SU-DHL-6 (cell line): ENCODE data around the gene APOL1.
"Not testable (repeated sequence)": the region's sequence is repeated elsewhere in the genome, so short reads cannot be mapped to it uniquely, and the experiment has no call there.

ENCODE experiments used
- H2AFZ ChIP-seq: fragments of 200-600 bp; sonication (generic); 2 replicates; pipeline ENCODE4 v1.6.1; 2014; ENCODE audit warnings: low read depth, mild to moderate bottlenecking, moderate library complexity, mixed read lengths, antibody characterized with exemption, low read length; ENCODE audit not compliant: severe bottlenecking
- H3F3A ChIP-seq: fragments of 200-600 bp; shearing (Covaris generic); 2 replicates; pipeline ENCODE4 v1.6.0; 2016; ENCODE audit warnings: antibody characterized with exemption, mild to moderate bottlenecking; ENCODE audit not compliant: insufficient read depth
- H3K27ac ChIP-seq: fragments of 200-600 bp; sonication (generic); 2 replicates; pipeline ENCODE4 v1.5.1; 2016; ENCODE audit warnings: low read depth, mild to moderate bottlenecking, low read length, moderate library complexity, mixed read lengths
- H3K27me3 ChIP-seq: fragments of 200-600 bp; sonication (generic), shearing (Covaris generic); 2 replicates; pipeline ENCODE4 v1.6.0; 2014; ENCODE audit warnings: mild to moderate bottlenecking, low read length
- H3K36me3 ChIP-seq: fragments of 200-600 bp; sonication (generic); 2 replicates; pipeline ENCODE4 v1.6.1; 2014; ENCODE audit warnings: mild to moderate bottlenecking, low read length, mixed read lengths
- H3K4me2 ChIP-seq: fragments of 300-600, 200-600 bp; shearing (Covaris generic), sonication (generic); 2 replicates; pipeline ENCODE4 v1.6.0; 2014; ENCODE audit warnings: low read length, low read depth, mild to moderate bottlenecking; ENCODE audit not compliant: poor library complexity, severe bottlenecking
- H3K4me3 ChIP-seq: fragments of 200-600 bp; sonication (generic); 2 replicates; pipeline ENCODE4 v1.5.1; 2014; ENCODE audit warnings: antibody characterized with exemption, low read length, mild to moderate bottlenecking, mixed read lengths; ENCODE audit not compliant: insufficient read depth, poor library complexity, severe bottlenecking
- H3K79me2 ChIP-seq: fragments of 200-600 bp; sonication (generic); 2 replicates; pipeline ENCODE4 v1.6.1; 2014; ENCODE audit warnings: mild to moderate bottlenecking, low read length, moderate library complexity; ENCODE audit not compliant: insufficient read depth
- H3K9ac ChIP-seq: fragments of 200-600 bp; sonication (generic); 2 replicates; pipeline ENCODE4 v1.7.0; 2014; ENCODE audit warnings: mild to moderate bottlenecking, low read length
- H3K9me2 ChIP-seq: fragments of 200-600 bp; sonication (generic); replicated peaks from 2 replicates; pipeline ENCODE4 v1.6.1; 2014; ENCODE audit warnings: low read length; ENCODE audit not compliant: insufficient read depth
- H3K9me3 ChIP-seq: fragments of 200-600 bp; sonication (generic); 2 replicates; pipeline ENCODE4 v1.6.1; 2014; ENCODE audit warnings: low read length, mixed read lengths; ENCODE audit not compliant: insufficient read depth
- H4K20me1 ChIP-seq: fragments of 200-600 bp; sonication (generic); 2 replicates; pipeline ENCODE4 v1.6.1; 2014; ENCODE audit warnings: low read depth, mild to moderate bottlenecking, antibody characterized with exemption, low read length, moderate library complexity, mixed read lengths
- CTCF ChIP-seq: fragments of 200-600 bp; sonication (generic); IDR thresholded peaks from one replicate; pipeline ENCODE4 v1.5.1; 2017; ENCODE audit warnings: antibody characterized with exemption, mild to moderate bottlenecking, low read length, moderate library complexity; ENCODE audit not compliant: insufficient read depth, poor library complexity, severe bottlenecking
- EZH2phosphoT487 ChIP-seq: fragments of 200-600 bp; sonication (generic), shearing (Covaris generic); conservative IDR thresholded peaks from 2 replicates; pipeline ENCODE4 v1.6.1; 2018; ENCODE audit warnings: mild to moderate bottlenecking, antibody characterized with exemption, low read length, moderate library complexity, mixed read lengths

Gene APOL1

GRCh38 chr22:36252754-36253522 lies at the start of gene APOL1:
Gene APOL1 (plus strand): TSS chr22:36253133. CDS start chr22:36254956, 1,823 bp downstream.
- Histone ChIP-seq H3K27ac (no peak within 1 kb of the TSS), H3K79me2 (no peaks in the 10 kb centered on the region), H3K9ac (no peak within 1 kb of the TSS), H4K20me1 (no peaks in the 10 kb centered on the region), H3K4me2 (no peak within 1 kb of the TSS), H3K9me2 (no peaks in the 10 kb centered on the region), H2AFZ (no peak within 1 kb of the TSS), H3K9me3 (peaks cover 14% of the 10 kb centered on the region; the same call in 1 of the 2 replicates), H3K27me3 (no peaks in the 10 kb centered on the region), H3K36me3 (no peaks in the 10 kb centered on the region), H3K4me3 (no peak within 1 kb of the TSS), H3F3A (no peaks in the 10 kb centered on the region)
- TF ChIP-seq EZH2phosphoT487: no peak
- TF ChIP-seq CTCF: no peak

GRCh38 chr22:36203441-36203840 lies 49.5 kb upstream of the APOL1 start:
- not testable (repeated sequence) for H3K27me3 ChIP-seq, H3K27ac ChIP-seq, H3K9me2 ChIP-seq, H3K79me2 ChIP-seq, H2AFZ ChIP-seq, H3K36me3 ChIP-seq, H3K4me2 ChIP-seq, H3K4me3 ChIP-seq, H4K20me1 ChIP-seq, H3K9ac ChIP-seq, H3K9me3 ChIP-seq, H3F3A ChIP-seq

GRCh38 chr22:36204001-36204631 lies 48.8 kb upstream of the APOL1 start:
- no peak overlapping the region for H3K27ac ChIP-seq
- H3K9me3 ChIP-seq: no peaks in the 10 kb centered on the region
- H2AFZ ChIP-seq: no peak overlapping the region
- no peaks in the 10 kb centered on the region for H3K9me2 ChIP-seq
- H3K9ac ChIP-seq: no peak overlapping the region
- H3K4me2 ChIP-seq: no peak overlapping the region
- no peaks in the 10 kb centered on the region for H4K20me1 ChIP-seq
- no peak overlapping the region for H3K4me3 ChIP-seq
- H3F3A ChIP-seq: no peaks in the 10 kb centered on the region
- no peaks in the 10 kb centered on the region for H3K79me2 ChIP-seq
- H3K27me3 ChIP-seq: no peaks in the 10 kb centered on the region
- H3K36me3 ChIP-seq: no peaks in the 10 kb centered on the region
- TF ChIP-seq CTCF (no peak), EZH2phosphoT487 (no peak)

- no peaks in the 10 kb centered on the region for H3K36me3 ChIP-seq
- H3K4me2 ChIP-seq: no peak overlapping the region
- H3K27me3 ChIP-seq: no peaks in the 10 kb centered on the region
- no peaks in the 10 kb centered on the region for H3K79me2 ChIP-seq
- TF ChIP-seq CTCF (no peak), EZH2phosphoT487 (no peak)
- no peak overlapping the region for H3K27ac ChIP-seq
- H3K9me3 ChIP-seq: no peaks in the 10 kb centered on the region
- no peaks in the 10 kb centered on the region for H4K20me1 ChIP-seq
- no peaks in the 10 kb centered on the region for H3F3A ChIP-seq
- no peak overlapping the region for H3K9ac ChIP-seq
- no peak overlapping the region for H2AFZ ChIP-seq
- H3K9me2 ChIP-seq: no peaks in the 10 kb centered on the region
- H3K4me3 ChIP-seq: no peak overlapping the region
Observed at GRCh38 chr22:36204632-36205015, 48.3 kb upstream of the APOL1 start.

- not testable (repeated sequence) for H3K4me2 ChIP-seq, H3K9me3 ChIP-seq
Observed at GRCh38 chr22:36205573-36205972, 47.4 kb upstream of the APOL1 start.

More at GRCh38 chr22:36205573-36205972, 47.4 kb upstream of the APOL1 start:
- not testable (repeated sequence) for H3F3A ChIP-seq, H3K4me3 ChIP-seq, H3K27ac ChIP-seq, H2AFZ ChIP-seq, H3K27me3 ChIP-seq, H3K36me3 ChIP-seq, H3K9me2 ChIP-seq, H3K79me2 ChIP-seq, H4K20me1 ChIP-seq, H3K9ac ChIP-seq
